Activated CD8-positive, alpha-beta memory T cell treated with anti-CD3 and anti-CD28 coated beads for 36 hours (primary cell): ENCODE results near the gene ZNF44. TPM values are rescaled to one million over a fixed set of nuclear protein-coding genes. Genes with fewer than 3 reads are reported as not detected.

Source experiments
- CTCF ChIA-PET: fragments of 350-600 bp; sonication (Branson Sonifier 250); formaldehyde crosslinking; loops from one replicate; lab custom pipeline; 2021; ENCODE audit warnings: antibody characterized with exemption; lab: Charles Lee
- POLR2A ChIA-PET: fragments of 350-600 bp; sonication (Branson Sonifier 250); formaldehyde crosslinking; loops from one replicate; lab custom pipeline; 2021; ENCODE audit warnings: antibody characterized with exemption; lab: Charles Lee
- total RNA-seq, 2 experiments: library from RNA; stranded (reverse); gene quantifications; one replicate each; pipeline ENCODE4 v1.2.3, GENCODE V29; 2021

ZNF44 gene
- total RNA-seq, 2 experiments from 2014 or later = 6.4 to 6.9 TPM

DNA sequence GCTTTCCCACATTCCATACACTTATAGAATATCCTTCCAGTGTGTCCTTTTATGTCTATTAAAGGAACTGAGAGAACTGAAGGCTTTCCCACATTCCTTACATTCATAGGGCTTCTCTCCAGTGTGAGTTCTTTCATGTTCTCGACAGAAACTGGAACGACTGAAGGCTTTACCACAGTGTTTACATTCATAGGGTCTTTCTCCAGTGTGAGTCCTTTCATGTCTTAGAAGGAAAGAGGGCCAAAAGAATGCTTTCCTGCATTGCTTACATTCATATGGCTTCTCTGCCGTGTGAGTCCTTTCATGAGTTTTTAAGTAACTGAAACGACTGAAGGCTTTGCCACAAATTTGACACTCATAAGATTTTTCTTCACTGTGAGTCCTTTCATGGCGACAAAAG lies 22.3 kb downstream of the ZNF44 start:
- ChIA-PET CTCF (no interaction called here), POLR2A (no interaction called here)

- ChIA-PET CTCF (interaction anchor here (0.6 kb wide), 1 partner anchor 37 kb away, joined by 3 read pairs; no protein-coding TSS in a partner anchor), POLR2A (no interaction called here)
Observed at GRCh38 chr19:12270854-12271253, 23.8 kb downstream of the ZNF44 start.

GRCh38 chr19:12265921-12266704 lies 28.6 kb downstream of the ZNF44 start:
- ChIA-PET POLR2A (no interaction called here), CTCF (no interaction called here)

DNA sequence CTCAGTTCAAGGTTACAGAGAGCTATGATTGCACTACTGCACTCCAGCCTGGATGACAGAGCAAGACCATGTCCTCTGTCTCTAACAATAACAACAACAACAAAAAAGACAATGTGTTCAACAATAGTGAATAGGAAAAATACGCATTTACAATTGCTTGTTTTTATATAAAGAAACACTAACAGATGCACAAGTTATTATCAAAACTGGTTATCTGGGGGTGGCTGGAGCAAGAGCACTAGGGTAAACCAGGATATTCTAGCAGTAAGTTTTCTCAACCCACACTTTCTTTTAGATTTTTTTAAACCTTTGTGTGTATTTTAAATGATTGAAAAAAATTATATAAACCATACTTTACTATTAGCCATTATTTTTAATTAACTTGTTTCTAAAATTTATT lies 33.1 kb downstream of the ZNF44 start:
- POLR2A ChIA-PET = no interaction called here
- CTCF ChIA-PET = no interaction called here

DNA sequence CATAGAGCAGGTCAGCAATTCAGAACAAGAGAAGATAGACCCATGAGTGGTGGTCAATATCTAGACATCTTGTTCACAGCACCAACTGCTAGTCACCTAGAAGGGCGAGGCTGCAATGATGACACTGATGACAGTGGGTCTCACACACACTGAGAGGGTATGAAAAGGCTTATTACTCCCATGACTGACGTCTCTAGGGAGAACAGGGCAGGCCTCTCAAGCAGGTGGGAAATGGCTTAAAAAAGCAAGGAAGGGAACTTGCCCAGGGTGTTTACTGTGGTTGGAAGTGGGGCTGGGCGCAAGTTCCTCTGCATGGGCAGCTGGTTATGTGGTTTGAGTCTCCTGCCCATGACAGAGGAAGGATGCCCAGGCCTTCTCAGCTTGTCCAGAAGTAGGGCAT lies 33.8 kb downstream of the ZNF44 start:
- CTCF ChIA-PET = no interaction called here
- POLR2A ChIA-PET = no interaction called here

- ChIA-PET POLR2A (no interaction called here), CTCF (no interaction called here)
Observed at GRCh38 chr19:12260236-12260635, 34.4 kb downstream of the ZNF44 start.

DNA sequence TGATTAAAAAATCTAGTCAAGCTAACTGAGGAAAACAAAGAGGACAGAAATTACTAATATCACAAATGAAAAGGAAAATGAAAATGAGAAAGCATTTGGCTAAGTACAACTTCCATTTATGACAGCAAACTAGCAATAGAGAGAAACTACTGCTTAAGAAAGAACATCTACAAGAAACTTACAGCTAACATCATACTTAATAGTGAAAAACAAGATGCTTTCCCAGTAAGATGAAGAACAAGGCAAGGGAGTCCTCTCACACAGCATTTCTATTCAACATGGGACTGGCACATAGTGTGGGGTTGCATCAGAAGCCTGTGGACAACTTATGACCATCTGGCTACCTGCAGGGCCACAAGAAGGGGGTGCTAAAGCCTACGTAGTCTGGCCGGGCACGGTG lies 39.3 kb downstream of the ZNF44 start:
- CTCF ChIA-PET = no interaction called here
- POLR2A ChIA-PET = interaction anchor here (0.8 kb wide), 1 partner anchor 78 kb away, joined by 3 read pairs; the partner anchor contains the start of gene ZNF563

GRCh38 chr19:12247644-12248222 lies 47.0 kb downstream of the ZNF44 start:
- POLR2A ChIA-PET = no interaction called here
- CTCF ChIA-PET = no interaction called here

DNA sequence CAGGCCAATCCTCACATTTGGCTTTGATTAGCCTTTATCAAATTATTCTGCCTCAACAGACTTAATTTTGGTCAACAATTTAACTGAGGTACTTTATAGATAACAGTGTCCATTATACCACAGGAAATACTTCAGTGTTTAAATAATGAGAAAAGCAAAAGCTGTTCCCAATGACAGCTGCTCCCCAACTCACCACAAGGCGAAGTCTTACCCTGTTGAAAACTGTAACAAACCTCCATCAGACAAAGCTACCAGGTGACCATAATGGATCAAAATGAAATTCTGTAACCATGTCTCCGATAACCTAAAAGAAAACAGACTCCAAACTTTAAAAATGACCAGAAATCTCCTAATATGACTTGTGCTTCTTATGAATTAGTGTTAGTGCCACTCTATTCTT lies 50.3 kb downstream of the ZNF44 start:
- ChIA-PET CTCF (no interaction called here), POLR2A (no interaction called here)

- ChIA-PET CTCF (no interaction called here), POLR2A (no interaction called here)
Observed at GRCh38 chr19:12237143-12237839, 57.4 kb downstream of the ZNF44 start.

DNA sequence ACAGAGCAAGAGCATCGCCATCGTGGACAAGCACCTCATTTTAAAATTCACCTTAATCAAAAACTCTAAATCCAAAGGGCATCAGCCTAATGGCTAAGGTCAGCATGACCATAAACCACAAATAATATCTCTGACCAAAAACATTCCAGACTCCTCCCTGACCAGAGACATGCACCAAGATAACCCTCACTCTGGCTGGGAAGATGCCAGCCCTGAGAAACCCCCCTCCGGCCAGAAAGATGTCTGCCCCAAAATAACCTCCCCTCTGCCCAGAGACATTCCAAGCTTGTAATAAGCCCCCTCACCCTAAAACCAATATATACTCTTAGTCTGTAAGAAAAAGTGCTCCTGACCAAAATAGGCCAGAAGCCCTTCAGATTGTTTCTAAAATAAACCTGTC lies 61.7 kb downstream of the ZNF44 start:
- CTCF ChIA-PET = interaction anchor here (0.6 to 0.7 kb wide), 2 partner anchors 444 to 563 kb away, joined by 3 to 4 read pairs; no protein-coding TSS in a partner anchor
- POLR2A ChIA-PET = no interaction called here

DNA sequence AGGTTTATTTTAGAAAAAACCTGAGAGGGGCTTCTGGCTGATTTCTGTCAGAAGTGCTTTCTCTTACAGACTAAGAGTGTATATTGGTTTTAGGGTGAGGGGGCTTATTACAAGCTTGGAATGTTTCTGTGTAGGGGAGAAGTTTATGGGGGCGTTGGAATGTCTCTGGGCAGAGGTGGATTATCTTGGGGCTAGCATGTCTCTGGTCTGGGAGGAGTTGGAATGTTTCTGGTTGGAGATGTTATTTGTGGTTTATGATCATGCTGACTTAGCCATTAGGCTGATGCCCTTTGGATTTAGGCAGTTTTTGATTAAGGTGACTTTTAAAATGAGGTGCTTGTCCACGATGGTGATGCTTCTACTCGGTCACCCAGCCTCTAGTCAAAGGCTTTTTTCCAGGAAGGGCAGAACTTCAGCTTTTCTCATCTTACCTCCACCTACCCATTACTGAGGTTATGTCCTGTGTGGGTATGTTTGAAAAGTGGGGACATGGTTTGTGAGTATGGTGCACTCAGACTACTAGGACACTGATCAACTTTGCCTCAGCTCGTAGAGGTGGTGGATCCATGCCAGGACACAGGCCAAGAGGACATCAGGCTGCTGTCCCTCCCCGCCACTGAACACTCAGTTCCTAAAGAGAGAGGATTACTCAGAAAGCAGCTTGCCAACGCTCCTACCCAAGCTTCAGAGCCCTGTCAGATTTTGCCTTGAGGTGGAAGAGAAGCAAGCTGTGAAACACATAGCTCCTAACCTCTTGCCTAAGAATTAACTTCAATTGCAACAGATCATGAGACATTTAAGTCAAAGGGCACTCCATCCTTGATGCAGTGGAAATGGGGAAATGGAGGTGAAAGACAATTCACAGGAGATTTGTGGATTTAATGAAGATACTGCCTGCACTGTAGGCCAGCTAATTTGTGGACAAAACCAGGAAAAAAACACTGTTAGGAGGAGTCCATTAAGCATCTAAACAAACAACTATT lies 63.6 kb downstream of the ZNF44 start:
- ChIA-PET CTCF (no interaction called here), POLR2A (no interaction called here)

GRCh38 chr19:12229990-12230389 lies 64.7 kb downstream of the ZNF44 start:
- ChIA-PET POLR2A (no interaction called here), CTCF (no interaction called here)

- POLR2A ChIA-PET = no interaction called here
- CTCF ChIA-PET = no interaction called here
Observed at GRCh38 chr19:12224676-12225075, 70.0 kb downstream of the ZNF44 start.

- POLR2A ChIA-PET = no interaction called here
Observed at GRCh38 chr19:12222980-12223630, 71.6 kb downstream of the ZNF44 start.

More at GRCh38 chr19:12222980-12223630, 71.6 kb downstream of the ZNF44 start:
- CTCF ChIA-PET = no interaction called here
